Pancreas (tissue), 8 donors: Measurements from ENCODE around the gene PSMF1. TPM values are rescaled to one million over a fixed set of nuclear protein-coding genes. Genes with fewer than 3 reads are reported as not detected.

ENCODE experiments used
- polyA plus RNA-seq, 2 donors: library from polyadenylated mRNA; stranded (reverse); fragments of 200-250 nt; gene quantifications; one replicate each; pipeline ENCODE4 v1.2.3, GENCODE V29; 2013
- total RNA-seq, 6 donors: library from RNA; stranded (reverse); fragmentation: NEBNext Ultra II Directional in 4 of 6; extraction: Animal tissue kit (Norgen Biotek cat#: 25700) in 4 of 6; gene quantifications; one replicate each; pipeline versions ENCODE4 v1.2.1 to v1.2.4, GENCODE V29; 2021 to 2023
- donor health status: healthy with polysubstance abuse.
- donor health status: DM: no; HTN: no; CAD: no; lungs with moderate emphysema.
- donor health status: DM: no; HTN: no; CAD: no.
- donor health status: Bipolar disorder and iron deficiency.
- donor health status: DM: yes; HTN: yes; CAD: no.
- donor health status: DM: no; HTN: no; CAD: no.
- donor health status: DM: no; HTN: no; CAD: no.
- donor health status: DM: yes; HTN: yes; CAD: no.

The PSMF1 gene
- total and polyA plus RNA-seq, 8 donors, result 17.8 to 114 (median 79.6) TPM

Other genes with a start within 250 kb of the PSMF1 start
- under 1 TPM in 2 of 6 donors, not detected in 4; 0.03 to 0.12 TPM for gene ANGPT4, start 202.3 kb upstream of the PSMF1 start, total RNA-seq
- gene ANGPT4, start 202.3 kb upstream of the PSMF1 start, polyA plus RNA-seq, result under 1 TPM; 0.23 to 0.34 TPM
- gene RSPO4, start 116.3 kb upstream of the PSMF1 start, total RNA-seq, result under 1 TPM in 3 of 6 donors, not detected in 3; 0.09 to 0.28 (median 0.21) TPM
- gene RSPO4, start 116.3 kb upstream of the PSMF1 start, polyA plus RNA-seq, result under 1 TPM; 0.08 to 0.09 TPM
- gene TMEM74B, start 66.4 kb downstream of the PSMF1 start, total RNA-seq, result 1 to 10 TPM in 1 of 6 donors, under 1 TPM in 5; 0.22 to 1.6 (median 0.59) TPM
- 10 to 100 TPM in 1 of 2 donors, 1 to 10 TPM in 1; 4.4 to 15.3 TPM for gene TMEM74B, start 66.4 kb downstream of the PSMF1 start, polyA plus RNA-seq
- gene C20orf202, start 84.9 kb downstream of the PSMF1 start, total RNA-seq, result under 1 TPM in 3 of 6 donors, not detected in 3; 0.13 to 0.18 (median 0.14) TPM
- under 1 TPM in 1 of 2 donors, not detected in 1; 0.23 TPM for gene C20orf202, start 84.9 kb downstream of the PSMF1 start, polyA plus RNA-seq
- gene RAD21L1, start 107.4 kb downstream of the PSMF1 start, total RNA-seq, result not detected
- gene RAD21L1, start 107.4 kb downstream of the PSMF1 start, polyA plus RNA-seq, result not detected
- gene SNPH, start 147.7 kb downstream of the PSMF1 start, total RNA-seq, result 1 to 10 TPM; 1.1 to 2.7 (median 2.2) TPM
- gene SNPH, start 147.7 kb downstream of the PSMF1 start, polyA plus RNA-seq, result 1 to 10 TPM; 3.6 to 4.3 TPM
- gene SDCBP2, start 210.5 kb downstream of the PSMF1 start, total RNA-seq, result 10 to 100 TPM in 3 of 6 donors, 1 to 10 TPM in 3; 4.7 to 14.8 (median 9.3) TPM
- gene SDCBP2, start 210.5 kb downstream of the PSMF1 start, polyA plus RNA-seq, result 10 to 100 TPM; 13.8 to 23.8 TPM